Loucy (cell line): Measurements from ENCODE around the gene UBAC2.
A peak's percentile ranks its signal among the peaks of the same experiment; 100 is the strongest.

Source experiments
- H2AFZ ChIP-seq: fragments of 200-600 bp; sonication (generic); 2 replicates; pipeline ENCODE4 v1.6.0; 2016; ENCODE audit warnings: antibody characterized with exemption, mild to moderate bottlenecking, low read length, moderate library complexity
- H3F3A ChIP-seq: fragments of 200-600 bp; 2 replicates; pipeline ENCODE4 v1.6.0; 2016; ENCODE audit warnings: antibody characterized with exemption, low read depth, mild to moderate bottlenecking
- H3K27me3 ChIP-seq: fragments of 200-600 bp; sonication (generic); 2 replicates; pipeline ENCODE4 v1.6.1; 2014; ENCODE audit warnings: low read length, mild to moderate bottlenecking; ENCODE audit not compliant: insufficient read depth, poor library complexity, severe bottlenecking
- H3K36me3 ChIP-seq: fragments of 200-600 bp; sonication (generic); 2 replicates; pipeline ENCODE4 v1.6.1; 2016; ENCODE audit warnings: low read length; ENCODE audit not compliant: insufficient read depth
- H3K4me1 ChIP-seq: fragments of 200-600 bp; sonication (generic); 2 replicates; pipeline ENCODE4 v1.5.1; 2014; ENCODE audit warnings: low read length, mild to moderate bottlenecking; ENCODE audit not compliant: insufficient read depth, poor library complexity, severe bottlenecking
- H3K4me2 ChIP-seq: fragments of 200-600 bp; sonication (generic); 2 replicates; pipeline ENCODE4 v1.6.0; 2014; ENCODE audit warnings: antibody characterized with exemption, low read length, low read depth, mild to moderate bottlenecking; ENCODE audit not compliant: poor library complexity, severe bottlenecking
- H3K4me3 ChIP-seq: fragments of 200-600 bp; sonication (generic); 2 replicates; pipeline ENCODE4 v1.5.1; 2014; ENCODE audit warnings: low read length, mild to moderate bottlenecking, mixed read lengths; ENCODE audit not compliant: poor library complexity, severe bottlenecking
- H3K79me2 ChIP-seq: fragments of 200-600 bp; sonication (generic); 2 replicates; pipeline ENCODE4 v1.6.1; 2014; ENCODE audit warnings: low read length; ENCODE audit not compliant: insufficient read depth
- H3K9ac ChIP-seq: fragments of 200-600 bp; sonication (generic); 2 replicates; pipeline ENCODE4 v1.6.0; 2014; ENCODE audit warnings: mild to moderate bottlenecking, low read depth, low read length, moderate library complexity; ENCODE audit not compliant: poor library complexity, severe bottlenecking
- H3K9me2 ChIP-seq: fragments of 200-600 bp; sonication (generic); replicated peaks from 2 replicates; pipeline ENCODE4 v1.6.1; 2016; ENCODE audit warnings: low read depth, low read length, mixed read lengths
- H3K9me3 ChIP-seq: fragments of 200-600 bp; sonication (generic); 2 replicates; pipeline ENCODE4 v1.6.1; 2014; ENCODE audit warnings: mild to moderate bottlenecking, antibody characterized with exemption, low read length, low read depth; ENCODE audit not compliant: insufficient read depth
- H4K20me1 ChIP-seq: fragments of 200-600 bp; sonication (generic); 2 replicates; pipeline ENCODE4 v1.6.0; 2014; ENCODE audit warnings: antibody characterized with exemption, low read length, mild to moderate bottlenecking; ENCODE audit not compliant: insufficient read depth, poor library complexity, severe bottlenecking
- CTCF ChIP-seq: fragments of 200-600 bp; sonication (generic); conservative IDR thresholded peaks from 2 replicates; pipeline ENCODE4 v1.5.1; 2014; ENCODE audit warnings: mild to moderate bottlenecking, antibody characterized with exemption, low read length
- EZH2phosphoT487 ChIP-seq: fragments of 200-600 bp; IDR thresholded peaks from 2 replicates; pipeline ENCODE4 v1.6.1; 2018; ENCODE audit warnings: antibody characterized with exemption, mild to moderate bottlenecking, moderate library complexity, borderline replicate concordance

The UBAC2 gene

GRCh38 chr13:99425485-99426341 is 225.1 kb downstream of the UBAC2 start:
- H3K27me3 ChIP-seq: no peaks in the 10 kb centered on the region
- peak overlapping the region; percentile 55 for H3K4me3 ChIP-seq
- no peaks in the 10 kb centered on the region for H3K9me2 ChIP-seq
- H3K9me3 ChIP-seq: no peaks in the 10 kb centered on the region
- no peaks in the 10 kb centered on the region for H4K20me1 ChIP-seq
- peak overlapping the region; percentile 24 for H3K9ac ChIP-seq
- H3F3A ChIP-seq: peaks cover 5% of the 10 kb centered on the region
- peak overlapping the region; percentile 77 for H2AFZ ChIP-seq
- H3K4me1 ChIP-seq: peaks cover 17% of the 10 kb centered on the region
- no peak for TF ChIP-seq EZH2phosphoT487
- no peak for TF ChIP-seq CTCF
- no peaks in the 10 kb centered on the region for H3K36me3 ChIP-seq
- no peaks in the 10 kb centered on the region for H3K79me2 ChIP-seq
- H3K4me2 ChIP-seq: peak overlapping the region; percentile 77

- Histone ChIP-seq H3K9me3 (no peaks in the 10 kb centered on the region), H3F3A (peaks cover 5% of the 10 kb centered on the region), H3K79me2 (no peaks in the 10 kb centered on the region), H3K4me1 (peaks cover 17% of the 10 kb centered on the region), H2AFZ (no peak overlapping the region), H4K20me1 (no peaks in the 10 kb centered on the region), H3K36me3 (no peaks in the 10 kb centered on the region), H3K4me3 (no peak overlapping the region), H3K9ac (no peak overlapping the region), H3K27me3 (no peaks in the 10 kb centered on the region), H3K9me2 (no peaks in the 10 kb centered on the region), H3K4me2 (no peak overlapping the region)
- TF ChIP-seq EZH2phosphoT487: no peak
- no peak for TF ChIP-seq CTCF
Measured at GRCh38 chr13:99426426-99426825, 225.8 kb downstream of the UBAC2 start.

GRCh38 chr13:99429670-99430069 is 229.0 kb downstream of the UBAC2 start:
- TF ChIP-seq EZH2phosphoT487: no peak
- no peak for TF ChIP-seq CTCF
- Histone ChIP-seq H3K9ac (no peak overlapping the region), H3K4me2 (no peak overlapping the region), H4K20me1 (no peaks in the 10 kb centered on the region), H3K9me2 (no peaks in the 10 kb centered on the region), H2AFZ (no peak overlapping the region), H3F3A (peaks cover 5% of the 10 kb centered on the region), H3K36me3 (no peaks in the 10 kb centered on the region), H3K4me1 (peaks cover 17% of the 10 kb centered on the region), H3K79me2 (no peaks in the 10 kb centered on the region), H3K27me3 (no peaks in the 10 kb centered on the region), H3K4me3 (no peak overlapping the region), H3K9me3 (no peaks in the 10 kb centered on the region)
